H1 (cell line): ENCODE results near the gene MAP4K4.

Experiments used
- CREB1 ChIP-seq: IDR thresholded peaks from 2 replicates; pipeline ENCODE4 v1.6.1; 2012; ENCODE audit warnings: inconsistent platforms
- POLR2A ChIP-seq, 2 experiments: IDR thresholded peaks; 1 replicate in 1 of 2; 2 replicates in 1 of 2; pipeline ENCODE4 v1.6.1; 2011; ENCODE audit warnings: low read depth in 2 of 2, low read length in 2 of 2, mild to moderate bottlenecking in 2 of 2; ENCODE audit errors: control extremely low read depth in 1 of 2

DNA sequence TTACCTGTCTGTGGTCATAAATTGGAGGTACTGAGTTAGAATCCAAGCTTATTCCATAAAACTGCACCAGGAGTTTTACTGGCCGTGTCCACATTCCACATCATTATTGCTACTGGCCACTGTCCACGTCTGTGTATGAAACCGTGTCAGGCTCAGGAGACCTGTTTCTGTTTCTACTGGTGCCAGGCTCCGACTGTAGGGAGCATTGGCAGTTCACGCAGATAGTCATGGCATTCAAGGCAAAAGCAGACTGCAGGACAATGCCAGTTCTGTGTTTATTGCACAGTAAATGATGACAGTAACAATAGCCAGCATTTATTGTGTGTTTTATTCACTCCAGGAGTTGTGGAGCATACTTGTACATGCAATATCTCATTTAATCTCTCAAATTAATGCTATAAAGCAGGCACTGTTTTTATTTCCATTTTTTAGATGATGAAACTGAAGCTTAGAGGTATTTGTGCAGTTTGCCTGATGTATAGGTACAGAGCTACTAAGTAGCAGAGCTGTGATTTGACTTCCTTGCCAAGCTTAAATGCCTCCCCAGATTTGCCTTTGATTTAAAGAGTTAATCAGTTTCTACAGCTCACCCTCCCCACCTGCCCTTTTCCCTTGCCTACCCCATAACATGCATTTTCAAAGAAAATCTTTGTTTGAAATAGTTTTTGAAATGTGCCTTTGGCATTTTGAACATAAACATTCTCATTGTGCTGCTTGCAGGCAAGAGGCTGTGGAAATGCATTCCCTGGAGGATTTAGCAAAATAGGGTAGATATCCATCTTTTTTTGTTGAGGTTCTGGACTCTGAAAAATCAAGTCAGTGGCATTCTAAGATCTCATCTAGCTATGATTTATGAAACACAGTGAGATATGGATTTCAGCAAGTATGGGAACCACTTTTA lies 55.5 kb downstream of the MAP4K4 start:
- no peak for TF ChIP-seq POLR2A (IDR thresholded peaks at IDR 0.05; ENCODE audit: control extremely low read depth in 1 of 2, low read depth in 2 of 2, low read length in 2 of 2)
- TF ChIP-seq CREB1 = no peak
